ENCODE data around the gene NUTM1.

Gene NUTM1

GRCh38 chr15:34342737-34343575 is at the start of gene NUTM1, which contains the start of gene NOP10:
TSS of gene NUTM1 (plus strand) at chr15:34343315. CDS start at chr15:34343697, 382 bp downstream.
TSS of gene NOP10 (minus strand) at chr15:34343136. CDS start at chr15:34343073, 63 bp downstream.
- DNase-seq: peak; percentile 88 to 92

GRCh38 chr15:34297059-34297458 is 46.1 kb upstream of the NUTM1 start:
- no peak for DNase-seq

GRCh38 chr15:34301058-34301457 is 42.1 kb upstream of the NUTM1 start:
- no peak for DNase-seq

GRCh38 chr15:34304613-34305012 is 38.5 kb upstream of the NUTM1 start:
- no peak for DNase-seq

GRCh38 chr15:34311563-34311962 is 31.6 kb upstream of the NUTM1 start:
- no peak for DNase-seq

GRCh38 chr15:34314491-34315490 is 28.3 kb upstream of the NUTM1 start:
- DNase-seq: no peak

GRCh38 chr15:34318277-34319079 is 24.6 kb upstream of the NUTM1 start:
- DNase-seq: peak in 1 of 2 donors; percentile 10

GRCh38 chr15:34323217-34323616 is 19.9 kb upstream of the NUTM1 start:
- no peak for DNase-seq

GRCh38 chr15:34324933-34325332 is 18.2 kb upstream of the NUTM1 start:
- DNase-seq: no peak

GRCh38 chr15:34325368-34325767 is 17.7 kb upstream of the NUTM1 start:
- DNase-seq: no peak

- no peak for DNase-seq
Measured at GRCh38 chr15:34327906-34328305, 15.2 kb upstream of the NUTM1 start.

GRCh38 chr15:34329006-34329405 is 14.1 kb upstream of the NUTM1 start:
- no peak for DNase-seq

- no peak for DNase-seq
Measured at GRCh38 chr15:34330279-34330678, 12.8 kb upstream of the NUTM1 start.

- DNase-seq: no peak
Measured at GRCh38 chr15:34331809-34332208, 11.3 kb upstream of the NUTM1 start.

- DNase-seq: no peak
Measured at GRCh38 chr15:34332553-34333120, 10.5 kb upstream of the NUTM1 start.

- DNase-seq: no peak
Measured at GRCh38 chr15:34334672-34335071, 8.4 kb upstream of the NUTM1 start.

- no peak for DNase-seq
Measured at GRCh38 chr15:34335176-34336032, 7.7 kb upstream of the NUTM1 start.

- DNase-seq: no peak
Measured at GRCh38 chr15:34336231-34336990, 6.7 kb upstream of the NUTM1 start.

- peak in 1 of 2 donors; percentile 41 for DNase-seq
Measured at GRCh38 chr15:34336991-34337556, 6.0 kb upstream of the NUTM1 start.

Data from hippocampal formation (tissue), 2 donors.